H1 (cell line): ENCODE results near the gene STARD7. TPM values are rescaled to one million over a fixed set of nuclear protein-coding genes. Genes with fewer than 3 reads are reported as not detected.

Experiments used
- CHD7 ChIP-seq: fragments of 300-600 bp; sonication (generic); IDR thresholded peaks from 2 replicates; pipeline ENCODE4 v1.7.1; 2012; ENCODE audit warnings: low read length, moderate library complexity, mild to moderate bottlenecking, inconsistent platforms; ENCODE audit not compliant: insufficient replicate concordance
- CTCF ChIP-seq, 3 experiments: IDR thresholded peaks; 1 replicate in 2 of 3; 2 replicates in 1 of 3; pipeline versions ENCODE4 v1.5.1 to v1.6.1; 2011; ENCODE audit warnings: low read length in 3 of 3, mild to moderate bottlenecking in 3 of 3, inconsistent platforms in 2 of 3, low read depth in 1 of 3, moderate library complexity in 1 of 3; ENCODE audit not compliant: insufficient read depth in 1 of 3; ENCODE audit errors: control extremely low read depth in 1 of 3
- SP1 ChIP-seq: IDR thresholded peaks from 2 replicates; pipeline ENCODE4 v1.6.1; 2011; ENCODE audit warnings: low read depth, low read length
- TAF1 ChIP-seq: IDR thresholded peaks from 2 replicates; pipeline ENCODE4 v1.6.1; 2011; ENCODE audit warnings: mild to moderate bottlenecking, low read depth, low read length
- TEAD4 ChIP-seq: IDR thresholded peaks from 2 replicates; pipeline ENCODE4 v1.6.1; 2012; ENCODE audit warnings: low read depth, low read length, inconsistent platforms, mixed read lengths
- polyA plus RNA-seq, 7 experiments: library from polyadenylated mRNA; depleted of rRNA in 3 of 7; stranded (reverse) in 5 of 7; unstranded in 2 of 7; fragments of >200 nt in 5 of 7; fragments of 200-250 nt in 2 of 7; gene quantifications; 1 replicate in 5 of 7; 2 replicates in 1 of 7; 4 replicates in 1 of 7; pipeline versions ENCODE4 v1.2.1 to v1.2.3, GENCODE V29; 2011 to 2013; ENCODE audit warnings: missing spikeins in 2 of 7, mixed read lengths in 2 of 7
- total RNA-seq: library from RNA; stranded (reverse); fragmentation: NEBNext Ultra II Directional; extraction: Animal tissue kit (Norgen Biotek cat#: 25700); gene quantifications from 2 replicates; pipeline ENCODE4 v1.2.1, GENCODE V29; 2021
- TF ChIP-seq, protein P1 (sequence below): IDR thresholded peaks from 2 replicates; pipeline ENCODE4 v1.6.1; 2011; ENCODE audit warnings: low read length, improper control_type of control experiment

STARD7 gene
- total and polyA plus RNA-seq, 2 of the 8 experiments (the other 6 are each of a cell fraction or from before 2014, with no cell fraction given), result 89.1 to 200 TPM

- TF ChIP-seq CHD7, result no peak
- TF ChIP-seq CTCF (IDR thresholded peaks at IDR 0.05; ENCODE audit: control extremely low read depth in 1 of 3, insufficient read depth in 1 of 3, low read depth in 1 of 3, low read length in 3 of 3), result no peak
- no peak for TF ChIP-seq TAF1
- no peak for TF ChIP-seq TEAD4
- no peak for TF ChIP-seq SP1
- TF ChIP-seq, protein P1, sequence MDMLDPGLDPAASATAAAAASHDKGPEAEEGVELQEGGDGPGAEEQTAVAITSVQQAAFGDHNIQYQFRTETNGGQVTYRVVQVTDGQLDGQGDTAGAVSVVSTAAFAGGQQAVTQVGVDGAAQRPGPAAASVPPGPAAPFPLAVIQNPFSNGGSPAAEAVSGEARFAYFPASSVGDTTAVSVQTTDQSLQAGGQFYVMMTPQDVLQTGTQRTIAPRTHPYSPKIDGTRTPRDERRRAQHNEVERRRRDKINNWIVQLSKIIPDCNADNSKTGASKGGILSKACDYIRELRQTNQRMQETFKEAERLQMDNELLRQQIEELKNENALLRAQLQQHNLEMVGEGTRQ, result no peak
Measured at GRCh38 chr2:96191937-96192670, 16.5 kb downstream of the STARD7 start (continued).
